GM13977 (cell line): Measurements from ENCODE around the gene ISM1.

ENCODE experiments used
- DNase-seq: peaks from one replicate; pipeline ENCODE4 v3.0.0; 2012; ENCODE audit warnings: low spot score
- in situ Hi-C: fragments of 300-500 bp; cut with MboI; formaldehyde crosslinking; loops from one replicate; pipeline ENCODE4 v1.12.0; 2022; ENCODE audit warnings: low sequenced_read_pairs, low pct_unique_long_range_greater_than_20kb, mixed read lengths, inconsistent platforms; ENCODE audit not compliant: unreplicated experiment
- TF ChIP-seq, protein P1 (sequence below): IDR thresholded peaks from 2 replicates; pipeline ENCODE4 v1.5.1; 2012; ENCODE audit warnings: mild to moderate bottlenecking, control low read depth; ENCODE audit not compliant: insufficient read depth; ENCODE audit errors: extremely low read depth, missing control alignments

Gene ISM1

GRCh38 chr20:13251106-13251903, 30.2 kb downstream of the ISM1 start:
- TF ChIP-seq, protein P1, sequence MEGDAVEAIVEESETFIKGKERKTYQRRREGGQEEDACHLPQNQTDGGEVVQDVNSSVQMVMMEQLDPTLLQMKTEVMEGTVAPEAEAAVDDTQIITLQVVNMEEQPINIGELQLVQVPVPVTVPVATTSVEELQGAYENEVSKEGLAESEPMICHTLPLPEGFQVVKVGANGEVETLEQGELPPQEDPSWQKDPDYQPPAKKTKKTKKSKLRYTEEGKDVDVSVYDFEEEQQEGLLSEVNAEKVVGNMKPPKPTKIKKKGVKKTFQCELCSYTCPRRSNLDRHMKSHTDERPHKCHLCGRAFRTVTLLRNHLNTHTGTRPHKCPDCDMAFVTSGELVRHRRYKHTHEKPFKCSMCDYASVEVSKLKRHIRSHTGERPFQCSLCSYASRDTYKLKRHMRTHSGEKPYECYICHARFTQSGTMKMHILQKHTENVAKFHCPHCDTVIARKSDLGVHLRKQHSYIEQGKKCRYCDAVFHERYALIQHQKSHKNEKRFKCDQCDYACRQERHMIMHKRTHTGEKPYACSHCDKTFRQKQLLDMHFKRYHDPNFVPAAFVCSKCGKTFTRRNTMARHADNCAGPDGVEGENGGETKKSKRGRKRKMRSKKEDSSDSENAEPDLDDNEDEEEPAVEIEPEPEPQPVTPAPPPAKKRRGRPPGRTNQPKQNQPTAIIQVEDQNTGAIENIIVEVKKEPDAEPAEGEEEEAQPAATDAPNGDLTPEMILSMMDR = no peak
- no peak for DNase-seq
- in situ Hi-C loops = no loop called here

GRCh38 chr20:13251904-13252297, 30.8 kb downstream of the ISM1 start:
- TF ChIP-seq, protein P1 = no peak
- no peak for DNase-seq
- in situ Hi-C loops = no loop called here

- TF ChIP-seq, protein P1 = no peak
- in situ Hi-C loops = no loop called here
- DNase-seq = no peak
Observed at GRCh38 chr20:13255356-13255755, 34.3 kb downstream of the ISM1 start.

- DNase-seq = no peak
- in situ Hi-C loops = no loop called here
- TF ChIP-seq, protein P1 = no peak
Observed at GRCh38 chr20:13256606-13257005, 35.5 kb downstream of the ISM1 start.

- in situ Hi-C loops = no loop called here
- TF ChIP-seq, protein P1 = no peak
Observed at GRCh38 chr20:13259921-13260320, 38.8 kb downstream of the ISM1 start.

GRCh38 chr20:13260650-13261279, 39.7 kb downstream of the ISM1 start:
- in situ Hi-C loops = no loop called here
- no peak for DNase-seq
- TF ChIP-seq, protein P1 = no peak

More at GRCh38 chr20:13259921-13260320, 38.8 kb downstream of the ISM1 start:
- no peak for DNase-seq
